GF-D8 (cell line): ENCODE measurements around the gene RUFY4.
"Not testable (repeated sequence)": the region's sequence is repeated elsewhere in the genome, so short reads cannot be mapped to it uniquely, and the experiment has no call there.

ENCODE experiments used
- DNase-seq: peaks from one replicate; lab custom pipeline; 2025; lab: John Stamatoyannopoulos, UW

The RUFY4 gene

DNA sequence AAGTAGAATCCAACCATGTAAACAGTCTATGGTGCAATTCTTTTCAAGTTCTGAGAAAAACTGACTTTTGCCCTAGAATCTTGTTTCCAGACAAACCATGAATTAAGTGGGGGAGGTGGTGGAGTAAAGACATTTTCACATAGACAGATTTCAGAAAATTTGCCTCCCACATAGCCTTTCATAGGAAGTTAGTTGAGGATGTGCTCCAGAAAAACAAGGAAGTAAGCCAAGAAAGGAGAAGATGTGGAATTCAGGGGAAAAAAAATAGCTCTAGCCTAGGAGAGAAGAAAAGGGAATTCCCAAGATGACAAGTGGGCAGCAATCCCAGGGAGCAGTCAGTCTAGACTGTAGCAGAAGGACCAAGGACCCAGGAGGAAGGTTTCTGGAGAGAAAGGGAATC lies 17.4 kb downstream of the RUFY4 start:
- no peak for DNase-seq

- no peak for DNase-seq
Measured at GRCh38 chr2:218089259-218089658, 20.2 kb downstream of the RUFY4 start.

DNA sequence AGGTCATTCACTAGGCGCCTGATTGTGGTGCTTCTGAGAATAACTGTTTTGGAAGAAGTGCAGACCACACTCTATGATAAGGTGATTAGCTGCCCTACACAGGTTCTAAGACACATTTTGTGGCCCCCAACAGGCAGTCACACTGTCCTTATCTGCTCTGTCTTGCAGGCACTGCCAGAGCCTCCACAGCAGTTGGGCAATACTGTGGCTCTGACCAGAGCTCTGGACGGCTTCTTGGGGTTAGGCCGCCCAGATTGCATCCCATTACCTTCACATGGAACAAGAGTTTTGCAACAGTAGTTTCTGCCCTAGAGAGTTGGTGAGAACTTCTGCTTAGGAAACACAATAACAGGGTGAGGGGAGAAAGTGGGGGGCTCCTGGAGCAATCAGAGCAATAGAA lies 22.7 kb downstream of the RUFY4 start:
- peak; percentile 13 for DNase-seq

DNA sequence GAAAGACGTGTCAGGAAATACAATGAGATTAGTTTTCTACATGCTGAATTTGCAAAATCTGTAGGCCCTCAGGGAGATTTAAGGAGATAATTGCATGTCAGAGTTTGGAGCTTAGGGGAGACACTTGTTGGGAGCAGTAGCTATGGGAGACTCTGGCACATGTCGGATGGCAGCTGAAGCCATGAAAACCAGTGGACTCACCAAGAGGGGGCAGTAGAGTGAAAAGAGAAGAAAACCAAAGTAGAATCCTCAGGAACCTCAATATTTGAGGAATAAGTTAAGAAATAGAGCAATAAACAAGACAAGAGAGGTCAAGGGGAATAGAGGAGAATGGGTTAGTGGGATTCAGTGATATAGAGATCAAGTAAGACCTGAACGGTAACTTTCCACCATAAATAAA lies 24.8 kb downstream of the RUFY4 start:
- DNase-seq, result no peak

GRCh38 chr2:218095853-218096252 lies 26.8 kb downstream of the RUFY4 start:
- no peak for DNase-seq

DNA sequence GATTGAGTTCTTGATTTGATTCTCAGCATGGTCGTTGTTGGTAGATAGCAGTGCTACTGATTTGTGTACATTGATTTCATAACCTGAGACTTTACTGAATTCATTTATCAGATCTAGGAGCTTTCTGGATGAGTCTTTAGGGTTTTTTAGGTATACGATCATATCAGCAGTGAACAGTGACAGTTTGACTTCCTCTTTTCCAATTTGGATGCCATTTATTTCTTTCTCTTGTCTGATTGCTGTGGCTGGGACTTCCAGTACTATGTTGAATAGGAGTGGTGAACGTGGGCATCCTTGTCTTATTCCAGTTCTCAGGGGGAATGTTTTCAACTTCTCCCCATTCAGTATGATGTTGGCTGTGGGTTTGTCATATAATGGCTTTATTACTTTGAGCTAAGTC lies 28.9 kb downstream of the RUFY4 start:
- no peak for DNase-seq

DNA sequence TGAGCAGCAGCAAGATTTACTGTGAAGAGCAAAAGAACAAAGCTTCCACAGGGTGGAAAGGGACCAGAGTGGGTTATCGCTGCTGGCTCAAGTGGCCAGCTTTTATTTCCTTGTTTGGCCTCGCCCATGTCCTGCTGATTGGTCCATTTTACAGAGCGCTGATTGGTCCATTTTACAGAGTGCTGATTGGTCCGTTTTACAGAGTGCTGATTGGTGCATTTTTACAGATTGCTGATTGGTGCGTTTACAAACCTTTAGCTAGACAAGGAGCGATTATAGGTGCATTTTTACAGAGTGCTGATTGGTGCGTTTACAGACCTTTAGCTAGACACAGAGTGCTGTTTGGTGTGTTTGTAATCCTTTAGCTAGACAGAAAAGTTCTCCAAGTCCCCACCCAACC lies 39.8 kb downstream of the RUFY4 start:
- DNase-seq, result not testable (repeated sequence)

- DNase-seq, result not testable (repeated sequence)
Measured at GRCh38 chr2:218121789-218122188, 52.7 kb downstream of the RUFY4 start.

- not testable (repeated sequence) for DNase-seq
Measured at GRCh38 chr2:218122286-218122685, 53.2 kb downstream of the RUFY4 start.

- DNase-seq, result no peak
Measured at GRCh38 chr2:218123986-218124385, 54.9 kb downstream of the RUFY4 start.

DNA sequence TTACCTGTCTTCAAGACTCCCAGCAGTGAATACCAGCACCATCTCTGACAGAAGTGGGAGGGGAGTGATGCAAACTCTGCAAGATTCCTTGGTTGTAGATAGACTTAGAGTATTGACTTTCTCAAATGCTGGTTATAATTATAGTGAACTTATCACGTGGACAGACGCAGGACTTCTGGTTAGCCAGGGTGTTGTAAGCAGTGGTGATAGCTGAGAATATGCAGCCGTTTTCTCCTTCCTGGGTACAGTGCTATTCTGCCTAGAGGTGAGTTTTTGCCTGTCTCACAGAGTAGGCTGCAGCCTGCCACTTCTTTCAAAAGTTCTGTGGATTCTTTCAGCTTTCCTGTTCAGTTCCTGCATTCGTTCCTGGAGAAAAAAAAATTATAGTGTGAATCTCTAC lies 56.0 kb downstream of the RUFY4 start:
- no peak for DNase-seq

DNA sequence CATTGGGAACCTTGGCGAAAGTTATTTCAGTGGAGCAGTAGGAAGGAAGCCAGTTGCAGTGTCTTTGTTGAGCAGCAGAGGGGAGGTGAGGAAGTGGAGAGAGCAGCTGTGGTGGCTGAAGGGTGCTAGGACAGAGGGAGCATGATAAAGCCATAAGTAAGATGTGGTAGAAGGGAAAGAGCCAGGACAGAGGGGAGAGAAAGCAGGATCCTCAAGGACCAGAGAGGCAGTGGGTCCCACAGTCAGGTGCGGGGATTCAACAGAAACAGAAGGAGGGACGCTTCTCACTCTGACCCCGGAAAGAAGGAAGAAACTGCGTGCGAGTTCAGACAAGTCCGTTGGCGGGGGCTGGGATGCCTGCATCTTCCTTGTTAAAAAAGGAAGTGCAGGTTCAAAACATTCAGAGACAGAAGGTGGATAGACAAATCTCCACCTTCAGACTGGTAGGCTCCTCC lies 56.6 kb downstream of the RUFY4 start, which contains the start of gene CXCR2:
Gene CXCR2, plus strand, starts transcription at position 403 of the 455 bp plus-strand sequence. CDS start 8,774 bp downstream, outside the sequence.
- DNase-seq, result peak; percentile 62

DNA sequence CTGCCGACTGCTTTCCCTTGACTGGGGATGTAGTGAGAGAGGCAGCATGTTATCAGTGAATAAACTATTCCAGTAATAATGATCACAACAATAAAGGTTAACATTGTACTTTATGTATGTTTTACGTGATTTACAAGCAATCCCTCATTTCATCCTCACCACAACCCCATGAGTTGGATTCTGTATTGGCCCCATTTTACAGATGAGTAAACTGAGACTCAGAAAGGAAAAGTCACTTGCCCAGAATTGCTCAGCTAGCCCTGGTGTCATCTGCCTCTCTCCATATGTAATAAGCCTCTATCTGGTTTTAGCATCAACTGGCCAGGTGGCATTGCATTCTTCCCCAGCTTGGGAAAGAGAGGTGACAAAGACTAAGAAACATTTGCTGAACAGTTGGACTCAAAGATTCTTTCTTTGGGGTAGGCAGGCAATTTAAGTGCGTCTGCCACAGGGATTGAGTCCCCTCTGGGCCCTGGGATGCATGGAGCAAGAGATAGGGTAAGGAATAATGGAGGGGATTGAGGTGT lies 58.9 kb downstream of the RUFY4 start:
- no peak for DNase-seq

DNA sequence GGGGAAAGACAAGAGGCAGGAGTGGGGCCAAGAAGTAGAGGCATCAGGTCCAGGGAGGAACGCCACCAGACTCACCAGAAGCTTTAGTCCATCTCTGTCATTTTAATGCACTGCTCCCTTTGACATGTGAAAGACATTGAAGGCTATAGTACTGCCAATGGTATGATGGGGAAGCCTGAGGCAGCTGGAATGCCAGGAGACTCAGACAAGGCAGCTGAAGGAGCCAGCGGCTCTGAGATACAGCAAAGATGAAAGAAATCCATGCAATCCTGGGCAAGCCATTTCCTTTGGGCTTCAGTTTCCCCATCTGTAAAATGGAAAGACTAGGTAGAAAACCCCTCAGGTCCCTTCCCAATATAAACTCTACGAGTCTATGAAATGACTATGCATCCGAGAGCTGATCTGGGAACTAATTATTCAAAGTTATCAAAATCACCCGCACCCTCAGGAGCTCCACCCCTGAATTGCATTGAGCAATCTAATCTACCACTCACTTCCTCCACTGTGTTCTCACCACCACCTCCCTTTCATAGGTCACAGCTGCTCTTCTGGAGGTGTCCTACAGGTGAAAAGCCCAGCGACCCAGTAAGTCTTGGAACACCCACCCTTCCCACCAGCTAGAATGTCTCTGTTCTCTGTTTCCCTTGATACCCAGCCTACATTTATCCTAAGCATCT lies 59.9 kb downstream of the RUFY4 start:
- DNase-seq, result no peak

DNA sequence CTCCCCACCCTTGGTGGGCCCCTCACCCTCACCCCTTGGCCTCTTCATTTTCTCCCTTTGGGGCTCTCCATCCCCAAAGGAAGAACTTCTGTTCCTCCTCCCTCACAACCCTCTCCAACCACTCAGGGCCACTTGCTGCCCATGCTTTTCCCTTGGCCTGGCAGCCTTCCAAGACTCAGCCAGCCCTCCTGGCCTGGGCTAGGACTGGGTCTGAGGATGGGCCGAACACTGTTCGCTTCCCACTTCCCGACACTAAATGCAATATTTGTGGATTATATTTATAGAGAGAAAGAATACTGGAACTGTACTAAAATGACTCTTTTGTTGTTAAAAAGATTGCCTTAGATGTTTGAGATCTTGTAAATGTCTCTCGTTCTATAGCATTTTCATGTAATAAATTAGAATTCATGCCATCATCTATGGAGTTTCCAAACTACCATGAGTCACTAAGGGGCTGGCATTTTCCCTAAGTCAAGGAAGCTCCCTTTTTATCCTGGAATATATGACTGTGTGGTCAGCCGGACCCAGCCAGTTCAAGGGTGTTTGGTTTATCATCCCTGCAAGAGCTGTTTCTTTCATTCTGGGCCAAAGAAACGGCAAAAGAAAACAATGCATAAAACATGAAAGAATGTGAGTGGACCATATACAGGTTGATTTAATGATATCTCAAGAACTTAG lies 60.5 kb downstream of the RUFY4 start:
- no peak for DNase-seq

DNA sequence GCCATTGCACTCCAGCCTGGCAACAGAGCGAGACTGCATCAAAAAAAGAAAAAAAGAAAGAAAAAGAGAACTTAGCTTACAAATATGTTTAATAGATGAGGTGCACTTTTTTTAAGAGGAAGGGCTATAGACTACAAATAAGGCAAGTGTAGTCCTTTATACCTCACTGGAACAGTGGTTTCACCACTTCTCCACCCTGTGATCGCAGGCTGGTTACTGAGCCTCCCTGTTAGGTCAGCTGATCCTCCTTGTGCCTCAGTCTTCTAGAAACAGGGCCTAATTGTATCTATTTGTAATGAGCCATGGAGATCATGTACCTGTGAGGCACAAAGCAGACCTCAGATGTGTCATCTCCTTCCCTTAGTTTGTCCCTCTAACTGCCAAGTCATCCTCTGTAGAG lies 61.3 kb downstream of the RUFY4 start:
- DNase-seq, result no peak

DNA sequence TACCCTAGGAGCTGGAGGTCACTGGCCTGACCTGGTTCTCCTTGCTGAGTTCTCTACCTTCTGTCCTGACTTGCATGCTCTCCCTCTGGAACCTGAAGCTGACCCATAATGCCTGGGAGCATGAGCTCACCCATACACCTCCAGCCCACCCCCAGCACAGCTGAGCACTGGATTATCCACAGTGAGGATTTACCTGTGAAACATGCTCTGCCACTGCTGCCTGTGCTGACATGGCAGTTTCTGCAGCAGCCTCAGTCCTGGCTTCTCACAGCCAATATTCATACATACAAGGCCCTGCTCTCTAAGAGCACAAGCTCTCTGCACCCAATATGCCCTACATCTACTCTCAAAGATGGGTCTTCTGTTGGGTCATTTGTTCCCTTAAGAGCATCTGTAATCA lies 61.8 kb downstream of the RUFY4 start:
- DNase-seq, result no peak

DNA sequence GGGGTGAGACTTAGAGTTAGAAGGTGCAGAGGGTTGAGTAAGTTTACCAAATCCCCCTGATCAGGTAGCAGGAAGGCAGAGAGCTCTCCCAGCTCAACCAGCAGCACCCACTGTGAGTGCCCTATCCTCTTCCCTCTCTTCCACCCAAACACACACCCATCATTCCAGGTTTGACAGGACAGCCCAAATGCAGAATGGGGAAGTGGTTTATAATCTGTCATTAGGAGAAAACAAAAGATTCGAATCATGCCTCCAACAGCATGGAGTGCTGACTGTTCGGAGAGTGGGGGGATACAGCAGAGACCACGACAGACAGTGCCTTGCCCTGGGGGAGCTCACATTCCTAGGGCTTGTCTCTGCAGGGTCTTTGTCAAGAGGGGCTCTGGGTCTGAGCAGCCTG lies 68.5 kb downstream of the RUFY4 start:
- DNase-seq, result no peak

DNA sequence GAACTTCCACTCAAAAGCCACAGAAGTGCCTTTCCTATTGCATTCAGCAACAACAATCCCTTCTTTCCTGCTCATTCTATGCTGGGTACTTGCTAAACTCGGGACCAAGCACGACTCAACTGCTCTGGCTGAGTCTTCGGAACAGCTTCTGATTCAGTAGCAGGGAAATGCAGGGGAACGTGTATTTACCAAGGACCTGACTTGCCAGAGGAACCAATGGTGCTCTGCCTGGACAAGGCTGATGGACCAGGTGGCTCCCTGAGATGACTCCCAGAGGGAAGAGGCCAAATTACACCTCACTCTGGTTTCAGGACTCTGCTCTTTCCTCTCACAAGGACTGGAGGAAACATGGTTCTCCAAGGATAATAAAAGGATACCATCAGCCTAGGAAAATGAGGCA lies 69.0 kb downstream of the RUFY4 start:
- DNase-seq, result no peak
